GM18502 (cell line): Measurements from ENCODE around the gene S100A14.

Experiments
- ATAC-seq: cut with Tn5 transposase; IDR thresholded peaks from one replicate; pipeline ENCODE4 v1.9.1; 2021; ENCODE audit warnings: mild to moderate bottlenecking; ENCODE audit not compliant: unreplicated experiment, poor library complexity

Gene S100A14

DNA sequence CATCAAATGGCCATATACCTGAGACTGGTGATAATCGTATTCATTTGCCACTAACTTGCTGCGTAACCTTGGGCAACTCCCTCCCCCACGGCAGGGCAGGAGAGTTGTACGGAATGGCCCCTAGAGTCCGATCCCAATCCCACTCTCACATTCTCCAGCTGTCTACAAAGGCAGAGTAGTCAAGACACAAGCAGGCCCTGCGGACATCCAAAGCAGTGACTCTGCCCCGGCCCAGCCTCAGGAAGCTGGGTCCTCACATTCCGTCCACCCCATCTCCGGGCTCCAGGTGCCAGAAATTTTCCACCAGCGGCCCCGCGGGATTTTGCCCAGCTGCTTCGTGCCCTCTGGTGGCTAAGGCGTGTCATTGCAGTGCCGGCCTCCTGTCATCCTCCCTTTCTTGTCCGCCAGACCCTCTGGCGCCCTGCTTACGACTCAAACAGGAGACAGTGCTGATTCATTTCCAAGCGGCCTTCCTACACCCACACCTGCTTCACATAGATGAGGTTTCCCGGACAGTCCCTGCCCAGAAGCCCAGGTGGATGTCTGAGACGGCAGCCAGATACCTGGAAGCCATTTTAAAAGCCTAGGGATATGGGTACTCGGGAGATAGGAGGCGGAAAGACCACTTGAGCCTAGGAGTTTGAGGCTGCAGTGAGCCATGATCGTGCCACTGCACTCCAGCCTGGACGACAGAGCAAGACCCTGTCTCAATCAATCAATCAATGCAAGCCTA, 47.6 kb downstream of the S100A14 start:
- no peak for ATAC-seq

DNA sequence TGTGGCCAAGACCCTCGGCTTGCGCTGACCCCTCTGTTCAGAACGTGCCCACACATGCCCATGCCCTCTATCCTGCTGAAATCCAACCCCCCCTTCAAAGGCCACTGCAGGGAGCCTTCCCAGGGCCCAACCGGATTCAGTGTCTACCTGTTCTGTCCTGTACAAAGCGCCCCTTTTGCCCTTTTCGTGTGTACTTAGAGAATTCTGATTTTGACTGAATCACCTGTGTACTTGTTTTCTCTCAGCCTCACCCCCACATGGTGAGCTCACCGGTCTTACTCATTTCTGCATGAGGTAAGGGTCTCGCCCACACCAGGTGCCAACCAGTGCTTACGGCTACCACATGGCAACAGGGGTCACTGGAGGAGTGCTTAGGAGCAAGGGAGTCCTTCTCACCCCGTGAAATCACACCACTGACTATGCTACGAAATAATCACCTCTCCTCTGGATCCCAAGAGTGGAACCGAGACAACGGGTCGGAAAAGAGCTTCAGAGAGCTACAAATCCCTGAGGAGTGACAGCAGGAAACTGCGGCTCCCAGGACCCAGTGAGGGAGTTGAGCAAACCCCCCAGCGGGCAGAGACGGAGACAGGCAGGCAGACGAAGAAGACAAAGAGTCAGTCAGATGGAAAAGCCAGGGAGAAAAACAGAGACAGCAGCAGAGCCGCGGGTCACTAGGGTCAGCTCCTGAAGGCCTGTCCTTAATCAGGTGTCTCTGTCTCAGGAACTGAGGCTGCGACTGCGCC, 48.3 kb downstream of the S100A14 start:
- ATAC-seq: no peak

DNA sequence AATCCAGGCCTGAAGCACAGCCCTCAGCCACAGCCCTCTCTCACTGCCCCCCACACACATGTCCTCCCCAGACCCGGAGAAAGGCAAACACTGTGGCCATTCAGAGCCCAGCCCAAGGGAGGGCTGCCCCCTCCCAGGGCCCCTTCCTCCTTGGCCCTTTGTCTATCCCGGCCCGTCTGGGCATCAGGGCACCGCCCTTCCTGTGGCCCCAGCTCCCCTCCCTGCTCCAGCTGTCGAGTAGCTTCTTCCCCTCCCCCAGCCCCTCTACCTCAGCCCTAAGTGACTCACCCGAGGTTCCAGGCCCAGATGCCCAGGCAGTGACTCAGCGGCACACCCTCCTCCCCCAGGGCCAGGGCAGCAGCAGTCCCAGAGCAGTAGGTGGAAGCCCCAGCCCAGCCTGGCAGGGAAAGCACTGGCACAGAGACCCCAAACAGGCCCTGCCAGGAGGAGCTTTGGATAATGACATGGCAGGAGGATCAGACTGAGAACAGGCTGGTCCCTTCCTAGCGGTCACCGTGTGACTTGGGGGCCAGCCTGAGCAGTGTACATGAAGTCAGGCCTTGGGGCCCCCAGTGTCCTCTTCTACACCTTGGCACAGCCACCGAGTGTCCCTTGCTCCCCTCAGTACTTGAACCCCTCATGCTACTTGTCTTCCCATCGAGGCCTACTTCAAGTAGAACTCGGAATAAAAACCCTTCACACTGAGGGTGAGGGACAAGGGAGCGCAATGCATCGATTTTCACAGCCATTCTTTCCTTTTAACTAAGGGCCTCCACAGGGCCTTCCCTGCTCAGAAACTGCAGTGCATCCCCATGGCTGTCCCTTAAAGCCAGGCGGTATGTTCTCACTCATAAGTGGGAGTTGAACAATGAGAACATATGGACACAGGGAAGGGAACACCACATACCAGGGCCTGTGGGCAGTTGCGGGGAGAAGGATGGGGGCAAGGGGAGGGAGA, 49.4 kb downstream of the S100A14 start:
- ATAC-seq: peak; percentile 45

DNA sequence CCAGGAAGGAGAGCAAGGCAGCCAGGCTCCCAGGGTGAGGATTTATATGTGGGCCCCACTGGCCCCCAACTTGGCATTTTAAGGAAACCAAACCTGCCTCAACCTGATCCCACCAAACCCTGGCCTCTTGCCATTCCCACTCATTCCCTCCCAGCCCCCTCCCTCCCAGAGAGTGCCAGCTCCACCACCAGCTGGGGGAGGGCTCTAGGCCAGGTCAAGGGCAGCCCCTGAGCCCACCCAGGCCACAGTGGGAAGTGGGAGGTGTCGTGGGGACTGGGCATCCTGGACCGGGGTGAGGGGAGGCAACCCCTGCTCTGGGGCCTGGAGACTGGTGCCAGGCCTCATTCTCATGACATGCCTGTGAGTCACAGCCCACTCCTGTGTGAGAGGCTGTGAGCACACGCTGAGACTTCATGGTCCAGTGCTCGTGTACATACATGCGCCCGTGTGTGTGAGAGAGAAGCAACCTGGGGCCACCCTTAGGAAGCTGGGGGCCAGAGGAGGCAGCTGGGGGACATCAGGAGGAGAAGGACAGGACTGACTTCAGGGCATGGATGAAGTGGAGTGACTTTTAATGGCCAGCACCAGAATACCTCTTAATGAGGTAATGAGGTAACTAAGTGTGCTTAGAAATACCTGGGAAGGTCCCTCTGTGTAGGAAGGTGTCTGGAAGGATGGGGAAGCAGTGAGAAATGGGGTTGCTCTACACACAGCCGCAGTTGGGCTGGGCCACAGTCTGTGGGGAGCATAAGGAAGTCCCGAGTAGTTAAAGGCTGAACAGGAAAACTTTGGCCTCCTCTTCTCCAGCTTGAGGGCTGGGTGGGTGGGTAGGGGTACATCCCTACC, 50.4 kb downstream of the S100A14 start, which contains the start of gene S100A2:
S100A2 (minus strand) TSS at position 316 of the 846 bp plus-strand sequence. CDS start 1,967 bp downstream, outside the sequence.
- peak; percentile 53 for ATAC-seq
